ENCODE data around the gene MICAL3.

DNA sequence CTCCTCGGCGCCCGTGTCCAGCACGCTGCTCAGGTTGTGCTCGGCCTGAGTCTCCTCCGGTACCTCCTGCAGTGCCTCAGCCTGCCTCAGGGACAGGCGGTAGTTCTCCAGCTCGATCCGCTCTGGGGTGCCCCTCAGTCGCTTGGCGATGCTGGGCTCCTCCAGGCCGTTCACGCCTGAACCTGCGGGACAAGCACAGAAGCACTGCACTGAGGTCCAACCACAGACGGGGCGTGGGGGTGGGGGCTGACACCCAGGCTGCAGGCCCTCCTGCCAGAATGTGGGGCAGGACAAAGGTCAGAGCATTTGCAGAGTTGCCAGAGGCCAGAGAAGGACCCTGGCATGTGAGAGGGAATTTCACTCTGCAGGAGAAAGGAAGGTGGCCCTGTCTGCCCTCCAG is 182.5 kb downstream of the MICAL3 start:
- TF ChIP-seq SIN3A (IDR thresholded peaks at IDR 0.05; ENCODE audit: borderline replicate concordance, insufficient read depth, low read length) (no peak), TAF1 (IDR thresholded peaks at IDR 0.05; ENCODE audit: borderline replicate concordance, insufficient read depth, low read length) (no peak), POLR2AphosphoS5 (IDR thresholded peaks at IDR 0.05; ENCODE audit: low read depth, low read length) (no peak)

Data from PFSK-1 (cell line).